H1 (cell line): Measurements from ENCODE around the gene ZSCAN1. TPM values are rescaled to one million over a fixed set of nuclear protein-coding genes. Genes with fewer than 3 reads are reported as not detected.

Source experiments
- CTCF ChIA-PET: fragments of 300-600 bp; sonication (Branson Sonifier 250); formaldehyde crosslinking; loops from one replicate; lab custom pipeline; 2021; ENCODE audit not compliant: partially characterized antibody; lab: Charles Lee
- POLR2A ChIA-PET: fragments of 300-600 bp; sonication (Branson Sonifier 250); formaldehyde crosslinking; loops from one replicate; lab custom pipeline; 2021; ENCODE audit warnings: inconsistent platforms; ENCODE audit not compliant: partially characterized antibody; lab: Charles Lee
- DNase-seq, 2 experiments: peaks; one replicate each; pipeline versions ENCODE4 v3.0.0 to v3.0.0-alpha.2; 2010 to 2022; ENCODE audit warnings: low spot score in 2 of 2, low read depth in 1 of 2, mixed read lengths in 1 of 2
- FAIRE-seq: peaks from 2 replicates; lab custom pipeline; 2011; peaks lifted over from hg19 to GRCh38; lab: Jason Lieb, UNC
- H2AFZ ChIP-seq: 2 replicates; pipeline ENCODE4 v1.8.1; 2012; ENCODE audit warnings: low read length, inconsistent platforms
- H2AK5ac ChIP-seq: 2 replicates; pipeline ENCODE4 v1.6.1; 2013; ENCODE audit warnings: low read depth, low read length
- H2BK120ac ChIP-seq: replicated peaks from 2 replicates; pipeline ENCODE3; 2013; ENCODE audit warnings: low read depth, low read length, inconsistent platforms
- H2BK12ac ChIP-seq: 2 replicates; pipeline ENCODE4 v1.6.1; 2013; ENCODE audit warnings: low read depth, low read length
- H2BK15ac ChIP-seq: 2 replicates; pipeline ENCODE4 v1.6.1; 2013; ENCODE audit warnings: low read length
- H2BK20ac ChIP-seq: 2 replicates; pipeline ENCODE4 v1.6.1; 2013; ENCODE audit warnings: low read length
- H2BK5ac ChIP-seq: 2 replicates; pipeline ENCODE4 v1.6.1; 2013; ENCODE audit warnings: low read depth, low read length
- H3K14ac ChIP-seq: 2 replicates; pipeline ENCODE4 v1.6.1; 2013; ENCODE audit warnings: inconsistent platforms; ENCODE audit not compliant: insufficient read length
- H3K18ac ChIP-seq: 2 replicates; pipeline ENCODE4 v1.6.1; 2013; ENCODE audit warnings: low read length; ENCODE audit errors: extremely low read depth
- H3K23ac ChIP-seq: 2 replicates; pipeline ENCODE4 v1.6.1; 2013; ENCODE audit warnings: inconsistent platforms; ENCODE audit not compliant: insufficient read length
- H3K23me2 ChIP-seq: 2 replicates; pipeline ENCODE4 v1.6.1; 2013; ENCODE audit warnings: low read depth, low read length
- H3K27ac ChIP-seq: 2 replicates; pipeline ENCODE4 v1.6.1; 2011; ENCODE audit warnings: low read depth, low read length, inconsistent platforms
- H3K27me3 ChIP-seq, 4 experiments: replicated peaks in 1 of 4; 1 replicate in 1 of 4; 2 replicates in 3 of 4; pipeline versions ENCODE4 v1.6.1 to v1.8.1; 2011 to 2013; ENCODE audit warnings: low read length in 3 of 4, mild to moderate bottlenecking in 3 of 4, inconsistent platforms in 2 of 4, mixed read lengths in 2 of 4, moderate library complexity in 1 of 4; ENCODE audit not compliant: control insufficient read depth in 3 of 4, insufficient read depth in 3 of 4; ENCODE audit errors: extremely low read depth in 1 of 4
- H3K36me3 ChIP-seq, 4 experiments: 2 replicates each; pipeline versions ENCODE4 v1.6.1 to v1.8.1; 2011 to 2013; ENCODE audit warnings: mild to moderate bottlenecking in 4 of 4, low read length in 3 of 4, moderate library complexity in 2 of 4, control low read depth in 1 of 4, inconsistent platforms in 1 of 4; ENCODE audit not compliant: insufficient read depth in 4 of 4, control insufficient read depth in 2 of 4
- H3K4ac ChIP-seq: replicated peaks from 2 replicates; pipeline ENCODE3; 2013; ENCODE audit warnings: low read length, low read depth, mixed read lengths, inconsistent platforms; ENCODE audit not compliant: insufficient read length
- H3K4me1 ChIP-seq, 4 experiments: replicated peaks in 1 of 4; 1 replicate in 1 of 4; 2 replicates in 3 of 4; pipeline versions ENCODE4 v1.6.1 to v1.8.1; 2011 to 2013; ENCODE audit warnings: low read length in 3 of 4, inconsistent platforms in 2 of 4, mixed read lengths in 1 of 4; ENCODE audit not compliant: insufficient read depth in 4 of 4, control insufficient read depth in 3 of 4
- H3K4me2 ChIP-seq, 2 experiments: 2 replicates each; pipeline versions ENCODE4 v1.6.1 to v1.8.1; 2011 to 2013; ENCODE audit warnings: low read depth in 2 of 2, low read length in 2 of 2, control low read depth in 1 of 2, inconsistent platforms in 1 of 2, mild to moderate bottlenecking in 1 of 2; ENCODE audit not compliant: insufficient read depth in 1 of 2
- H3K4me3 ChIP-seq, 4 experiments: fragments of 200-600, 300-600 bp in 1 of 4; sonication (generic), shearing (Covaris generic), sonication (Bioruptor Twin) in 1 of 4; 2 replicates each; pipeline versions ENCODE4 v1.5.1 to v1.8.1; 2011 to 2016; ENCODE audit warnings: low read length in 4 of 4, low read depth in 3 of 4, control low read depth in 2 of 4, inconsistent platforms in 2 of 4, mild to moderate bottlenecking in 2 of 4, mixed read lengths in 1 of 4, moderate library complexity in 1 of 4; ENCODE audit not compliant: insufficient read depth in 2 of 4; ENCODE audit errors: extremely low read depth in 1 of 4
- H3K56ac ChIP-seq: replicated peaks from 2 replicates; pipeline ENCODE3; 2013; ENCODE audit warnings: low read depth, mild to moderate bottlenecking, mixed read lengths, low read length, inconsistent platforms; ENCODE audit not compliant: insufficient read length
- H3K79me1 ChIP-seq: 2 replicates; pipeline ENCODE4 v1.6.1; 2013; ENCODE audit warnings: low read depth, low read length, control low read depth
- H3K79me2 ChIP-seq, 2 experiments: 2 replicates each; pipeline versions ENCODE4 v1.6.1 to v1.8.1; 2012 to 2013; ENCODE audit warnings: low read length in 2 of 2, mild to moderate bottlenecking in 2 of 2, inconsistent platforms in 1 of 2; ENCODE audit not compliant: insufficient read depth in 2 of 2, control insufficient read depth in 1 of 2
- H3K9ac ChIP-seq, 4 experiments: replicated peaks in 1 of 4; 1 replicate in 1 of 4; 2 replicates in 3 of 4; pipeline versions ENCODE4 v1.6.1 to v1.8.1; 2011 to 2013; ENCODE audit warnings: low read depth in 3 of 4, low read length in 3 of 4, control low read depth in 2 of 4, mild to moderate bottlenecking in 2 of 4, moderate library complexity in 2 of 4, inconsistent platforms in 1 of 4; ENCODE audit errors: extremely low read depth in 1 of 4
- H3K9me3 ChIP-seq, 2 experiments: 2 replicates each; pipeline versions ENCODE4 v1.6.1 to v1.8.1; 2012 to 2013; ENCODE audit warnings: mild to moderate bottlenecking in 2 of 2, moderate library complexity in 2 of 2, control low read depth in 1 of 2, inconsistent platforms in 1 of 2, low read depth in 1 of 2, low read length in 1 of 2, mixed read lengths in 1 of 2; ENCODE audit not compliant: insufficient read depth in 2 of 2
- H4K20me1 ChIP-seq, 2 experiments: replicated peaks in 1 of 2; 2 replicates each; pipeline versions ENCODE3 to v1.8.1; 2011 to 2013; ENCODE audit warnings: inconsistent platforms in 2 of 2, low read length in 2 of 2, mild to moderate bottlenecking in 1 of 2; ENCODE audit not compliant: insufficient read depth in 2 of 2, control insufficient read depth in 1 of 2
- H4K5ac ChIP-seq: 2 replicates; pipeline ENCODE4 v1.6.1; 2013; ENCODE audit warnings: low read length, low read depth, mixed read lengths, inconsistent platforms; ENCODE audit not compliant: insufficient read length
- H4K8ac ChIP-seq: 2 replicates; pipeline ENCODE4 v1.8.0; 2013; ENCODE audit warnings: mild to moderate bottlenecking, moderate library complexity, low read length, inconsistent platforms; ENCODE audit not compliant: insufficient read depth; ENCODE audit errors: extremely low read depth
- H4K91ac ChIP-seq: replicated peaks from 2 replicates; pipeline ENCODE3; 2013; ENCODE audit warnings: low read length, mixed read lengths, inconsistent platforms; ENCODE audit not compliant: insufficient read length
- ATF3 ChIP-seq: IDR thresholded peaks from 2 replicates; pipeline ENCODE4 v1.6.1; 2011; ENCODE audit warnings: low read depth, mild to moderate bottlenecking, low read length; ENCODE audit not compliant: insufficient read depth
- CREB1 ChIP-seq: IDR thresholded peaks from 2 replicates; pipeline ENCODE4 v1.6.1; 2012; ENCODE audit warnings: inconsistent platforms
- E2F6 ChIP-seq: IDR thresholded peaks from 2 replicates; pipeline ENCODE4 v1.6.1; 2012; ENCODE audit warnings: inconsistent platforms
- HDAC2 ChIP-seq, 2 experiments: fragments of 300-600 bp in 1 of 2; sonication (generic) in 1 of 2; IDR thresholded peaks; 2 replicates each; pipeline ENCODE4 v1.6.1; 2011 to 2012; ENCODE audit warnings: low read depth in 2 of 2, low read length in 2 of 2, mild to moderate bottlenecking in 2 of 2, moderate library complexity in 2 of 2, borderline replicate concordance in 1 of 2, inconsistent platforms in 1 of 2
- HDAC6 ChIP-seq: IDR thresholded peaks from one replicate; pipeline ENCODE4 v1.7.1; 2012; ENCODE audit warnings: low read depth, mild to moderate bottlenecking, inconsistent platforms, low read length, moderate library complexity
- JUN ChIP-seq: IDR thresholded peaks from 2 replicates; pipeline ENCODE4 v1.6.1; 2011; ENCODE audit warnings: low read depth, mild to moderate bottlenecking, improper control_type of control experiment, low read length
- KDM4A ChIP-seq: IDR thresholded peaks from one replicate; pipeline ENCODE4 v1.7.1; 2012; ENCODE audit warnings: low read depth, mild to moderate bottlenecking, moderate library complexity, low read length, inconsistent platforms; ENCODE audit not compliant: severe bottlenecking
- RBBP5 ChIP-seq: IDR thresholded peaks from 2 replicates; pipeline ENCODE4 v1.7.1; 2012; ENCODE audit warnings: low read depth, mild to moderate bottlenecking, inconsistent platforms, low read length, moderate library complexity, borderline replicate concordance
- SIN3A ChIP-seq, 2 experiments: IDR thresholded peaks in 1 of 2; conservative IDR thresholded peaks in 1 of 2; 2 replicates each; pipeline ENCODE4 v1.6.1; 2011 to 2012; ENCODE audit warnings: low read length in 2 of 2, improper control_type of control experiment in 1 of 2, low read depth in 1 of 2, mild to moderate bottlenecking in 1 of 2
- SIX5 ChIP-seq: IDR thresholded peaks from 2 replicates; pipeline ENCODE4 v1.6.1; 2011; ENCODE audit warnings: mild to moderate bottlenecking, low read depth, low read length
- TCF12 ChIP-seq: IDR thresholded peaks from 2 replicates; pipeline ENCODE4 v1.6.1; 2011; ENCODE audit warnings: low read depth, mild to moderate bottlenecking, low read length
- WGBS, 2 experiments: shearing (Covaris generic) in 1 of 2; methylation state at CpG; one replicate each; pipeline versions ENCODE4 v1.1.6 to v1.1.7; 2013 to 2015; ENCODE audit warnings: low lambda C conversion rate in 2 of 2, mixed read lengths in 2 of 2, inconsistent platforms in 1 of 2, low coverage in 1 of 2, missing lambda C conversion rate in 1 of 2; ENCODE audit not compliant: insufficient replicate concordance in 2 of 2, insufficient coverage in 1 of 2, insufficient read length in 1 of 2; ENCODE audit errors: extremely low coverage in 1 of 2, missing lambda C conversion rate in 1 of 2; 5-methylcytosine and 5-hydroxymethylcytosine counted together
- polyA plus RNA-seq, 7 experiments: library from polyadenylated mRNA; depleted of rRNA in 3 of 7; stranded (reverse) in 5 of 7; unstranded in 2 of 7; fragments of >200 nt in 5 of 7; fragments of 200-250 nt in 2 of 7; gene quantifications; 1 replicate in 5 of 7; 2 replicates in 1 of 7; 4 replicates in 1 of 7; pipeline versions ENCODE4 v1.2.1 to v1.2.3, GENCODE V29; 2011 to 2013; ENCODE audit warnings: missing spikeins in 2 of 7, mixed read lengths in 2 of 7
- total RNA-seq: library from RNA; stranded (reverse); fragmentation: NEBNext Ultra II Directional; extraction: Animal tissue kit (Norgen Biotek cat#: 25700); gene quantifications from 2 replicates; pipeline ENCODE4 v1.2.1, GENCODE V29; 2021

Gene ZSCAN1
- total and polyA plus RNA-seq, 2 of the 8 experiments (the other 6 are each of a cell fraction or from before 2014, with no cell fraction given), result 1.2 to 4.3 TPM

- ChIA-PET POLR2A (interaction anchor here (1.0 to 2.5 kb wide), 9 partner anchors 10 to 95 kb away, joined by 3 to 9 read pairs (median 5); partner anchors contain the start of genes ZNF135 and ZNF606), CTCF (interaction anchor here (1.0 to 1.5 kb wide), 2 partner anchors 54 to 75 kb away, joined by 3 to 7 read pairs; no protein-coding TSS in a partner anchor)
- H2BK120ac ChIP-seq, result no peak overlapping the region
- peak overlapping the region; percentile 97; the same call in 1 of the 2 replicates for H4K8ac ChIP-seq
- peak overlapping the region; percentile 69 to 73 for H3K4me2 ChIP-seq
- H3K18ac ChIP-seq, result no peak overlapping the region; the same call in 1 of the 2 replicates
- H3K79me2 ChIP-seq, result peaks cover 0 to 16% of the 10 kb centered on the region in 2 experiments; a peak in 1 of 4 replicates
- no peak overlapping the region for H3K23ac ChIP-seq
- H3K23me2 ChIP-seq, result peaks cover 2% of the 10 kb centered on the region; the same call in 1 of the 2 replicates
- peaks cover 4% of the 10 kb centered on the region; the same call in 1 of the 2 replicates for H3K79me1 ChIP-seq
- no peaks in the 10 kb centered on the region for H3K27me3 ChIP-seq
- H4K5ac ChIP-seq, result no peak overlapping the region
- H3K9ac ChIP-seq, result peak overlapping the region in 1 of 4 experiments; percentile 59; a peak in 3 of 7 replicates
- peaks cover 1 to 7% of the 10 kb centered on the region in 2 experiments; a peak in 1 of 4 replicates for H3K9me3 ChIP-seq
- no peak overlapping the region for H3K4ac ChIP-seq
- H2AFZ ChIP-seq, result no peak overlapping the region
- no peak for FAIRE-seq
- H3K27ac ChIP-seq, result peak overlapping the region; percentile 75; the same call in 1 of the 2 replicates
- H3K4me1 ChIP-seq, result peaks cover 0 to 5% (median 4%) of the 10 kb centered on the region in 4 experiments; a peak in 5 of 7 replicates
- peak overlapping the region; percentile 98; the same call in 1 of the 2 replicates for H2BK5ac ChIP-seq
- 0 out of 2 replicates have a peak overlapping the region, but pooled peaks have one; percentile 32 for H2BK20ac ChIP-seq
- peak overlapping the region; percentile 97 for H2BK12ac ChIP-seq
- H2BK15ac ChIP-seq, result no peak overlapping the region
- DNase-seq, result no peak
- H4K20me1 ChIP-seq, result no peaks in the 10 kb centered on the region
- H3K36me3 ChIP-seq, result no peaks in the 10 kb centered on the region
- peak overlapping the region in 2 of 4 experiments; percentile 82 to 99; a peak in 3 of 8 replicates for H3K4me3 ChIP-seq
- peak overlapping the region; percentile 88; the same call in 1 of the 2 replicates for H2AK5ac ChIP-seq
- H3K14ac ChIP-seq, result no peak overlapping the region
- 88% methylated on average over 12 of the region's 13 CpGs; no CpG with 5 or more reads in 1 of the 2 experiments for WGBS, 2 experiments
- H3K56ac ChIP-seq, result no peak overlapping the region
- peak overlapping the region; percentile 29 for H4K91ac ChIP-seq
- TF ChIP-seq HDAC2 (IDR thresholded peaks at IDR 0.05; ENCODE audit: borderline replicate concordance in 1 of 2, low read depth in 2 of 2, low read length in 2 of 2) (no peak), JUN (no peak), TCF12 (no peak), KDM4A (no peak), RBBP5 (no peak), HDAC6 (no peak), SIN3A (conservative IDR thresholded peaks at IDR 0.05 in 1 of 2, IDR thresholded peaks at IDR 0.05 in 1 of 2; ENCODE audit: low read depth in 1 of 2, low read length in 2 of 2) (no peak), E2F6 (no peak), CREB1 (no peak), ATF3 (no peak), SIX5 (no peak)
These were observed 63.1 kb downstream of the ZSCAN1 start for GRCh38 chr19:58096884-58097283.
